ENCODE measurements around the gene FMR1NB.

Gene FMR1NB

DNA sequence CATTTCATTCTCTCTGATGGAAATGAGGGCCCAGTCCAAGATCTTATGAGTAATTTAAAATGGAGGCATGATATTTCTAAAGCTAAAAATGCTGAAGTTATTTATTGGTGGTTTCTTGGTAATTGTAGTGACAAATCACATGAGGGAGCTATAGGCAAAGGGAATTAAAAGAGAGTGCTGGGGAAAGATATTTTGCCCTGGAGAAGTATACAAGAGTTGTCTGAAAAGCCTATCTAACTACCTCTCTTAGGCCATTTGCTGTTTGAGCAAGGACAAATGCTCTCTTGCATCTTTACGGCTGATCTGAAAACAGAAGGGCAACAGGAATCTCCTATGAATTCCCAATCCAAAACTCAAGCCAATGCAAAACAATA lies 89.4 kb downstream of the FMR1NB start:
- DNase-seq (ENCODE audit: low read depth) = no peak

Data from ELR (cell line).